A673 (cell line): Measurements from ENCODE around the gene FABP3.
"Not testable (repeated sequence)": the region's sequence is repeated elsewhere in the genome, so short reads cannot be mapped to it uniquely, and the experiment has no call there.

Experiments
- EZH2 ChIP-seq: fragments of 200-600 bp; sonication (generic); IDR thresholded peaks from 2 replicates; pipeline ENCODE4 v1.6.1; 2017; ENCODE audit warnings: borderline replicate concordance, low read depth, mild to moderate bottlenecking, mixed read lengths, antibody characterized with exemption, low read length; ENCODE audit not compliant: poor library complexity, severe bottlenecking
- TF ChIP-seq, protein P1 (sequence below): fragments of 300-800, 200-600 bp; sonication (generic); conservative IDR thresholded peaks from 2 replicates; pipeline ENCODE4 v1.5.1; 2017; ENCODE audit warnings: low read depth, mild to moderate bottlenecking, antibody characterized with exemption, low read length, moderate library complexity, mixed read lengths

DNA sequence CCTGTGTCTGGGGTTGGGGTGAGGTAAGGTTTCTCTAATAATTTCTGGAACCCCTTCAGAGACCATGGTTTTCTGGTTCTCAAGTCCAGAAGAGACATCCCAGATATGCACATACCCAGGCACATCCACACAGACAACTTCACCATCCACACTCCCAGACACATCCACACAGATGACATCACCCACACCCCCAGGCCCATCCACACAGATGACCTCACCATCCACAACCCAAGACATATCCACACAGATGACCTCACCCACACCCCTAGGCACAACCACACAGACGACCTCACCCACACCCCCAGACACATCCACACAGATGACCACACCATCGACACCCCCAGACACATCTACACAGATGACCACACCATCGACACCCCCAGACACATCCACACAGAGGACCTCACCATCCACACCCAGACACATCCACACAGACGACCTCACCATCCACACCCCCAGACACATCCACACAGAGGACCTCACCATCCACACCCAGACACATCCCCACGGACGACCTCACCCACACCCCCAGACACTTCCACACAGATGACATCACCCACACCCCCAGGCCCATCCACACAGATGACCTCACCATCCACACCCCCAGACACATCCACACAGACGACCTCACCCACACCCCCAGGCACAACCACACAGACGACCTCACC, 13.8 kb upstream of the FABP3 start:
- TF ChIP-seq, protein P1, sequence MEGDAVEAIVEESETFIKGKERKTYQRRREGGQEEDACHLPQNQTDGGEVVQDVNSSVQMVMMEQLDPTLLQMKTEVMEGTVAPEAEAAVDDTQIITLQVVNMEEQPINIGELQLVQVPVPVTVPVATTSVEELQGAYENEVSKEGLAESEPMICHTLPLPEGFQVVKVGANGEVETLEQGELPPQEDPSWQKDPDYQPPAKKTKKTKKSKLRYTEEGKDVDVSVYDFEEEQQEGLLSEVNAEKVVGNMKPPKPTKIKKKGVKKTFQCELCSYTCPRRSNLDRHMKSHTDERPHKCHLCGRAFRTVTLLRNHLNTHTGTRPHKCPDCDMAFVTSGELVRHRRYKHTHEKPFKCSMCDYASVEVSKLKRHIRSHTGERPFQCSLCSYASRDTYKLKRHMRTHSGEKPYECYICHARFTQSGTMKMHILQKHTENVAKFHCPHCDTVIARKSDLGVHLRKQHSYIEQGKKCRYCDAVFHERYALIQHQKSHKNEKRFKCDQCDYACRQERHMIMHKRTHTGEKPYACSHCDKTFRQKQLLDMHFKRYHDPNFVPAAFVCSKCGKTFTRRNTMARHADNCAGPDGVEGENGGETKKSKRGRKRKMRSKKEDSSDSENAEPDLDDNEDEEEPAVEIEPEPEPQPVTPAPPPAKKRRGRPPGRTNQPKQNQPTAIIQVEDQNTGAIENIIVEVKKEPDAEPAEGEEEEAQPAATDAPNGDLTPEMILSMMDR: not testable (repeated sequence)
- TF ChIP-seq EZH2: not testable (repeated sequence)
